HCT116 (cell line): ENCODE measurements around the gene PDCD5.

ENCODE experiments used
- CTCF ChIP-seq, 3 experiments: fragments of 200-600 bp in 1 of 3; sonication (generic) in 1 of 3; IDR thresholded peaks in 2 of 3; conservative IDR thresholded peaks in 1 of 3; 2 replicates each; pipeline ENCODE4 v1.5.1; 2012 to 2017; ENCODE audit warnings: low read depth in 2 of 3, low read length in 2 of 3, antibody characterized with exemption in 1 of 3, borderline replicate concordance in 1 of 3, control low read depth in 1 of 3, mild to moderate bottlenecking in 1 of 3, mixed read lengths in 1 of 3, mixed run types in 1 of 3, moderate library complexity in 1 of 3; ENCODE audit not compliant: insufficient read depth in 1 of 3
- EZH2 ChIP-seq: fragments of 200-600 bp; sonication (generic); IDR thresholded peaks from 2 replicates; pipeline ENCODE4 v1.6.1; 2017; ENCODE audit warnings: antibody characterized with exemption, mixed run types
- FOSL1 ChIP-seq: IDR thresholded peaks from 2 replicates; pipeline ENCODE4 v1.6.1; 2012; ENCODE audit warnings: low read depth
- RAD21 ChIP-seq: IDR thresholded peaks from 2 replicates; pipeline ENCODE4 v1.6.1; 2012; ENCODE audit warnings: low read depth, mild to moderate bottlenecking
- REST ChIP-seq: IDR thresholded peaks from 2 replicates; pipeline ENCODE4 v1.6.1; 2012; ENCODE audit warnings: low read depth
- ZFX ChIP-seq: fragments of 450-650 bp; IDR thresholded peaks from 2 replicates; pipeline ENCODE4 v1.6.1; 2017

- TF ChIP-seq CTCF (IDR thresholded peaks at IDR 0.05 in 2 of 3, conservative IDR thresholded peaks at IDR 0.05 in 1 of 3; ENCODE audit: borderline replicate concordance in 1 of 3, insufficient read depth in 1 of 3, low read depth in 2 of 3, low read length in 2 of 3) = no peak
- no peak for TF ChIP-seq ZFX
- no peak for TF ChIP-seq REST
- no peak for TF ChIP-seq EZH2
- TF ChIP-seq RAD21 = no peak
- no peak for TF ChIP-seq FOSL1
These were observed 38.2 kb downstream of the PDCD5 start for GRCh38 chr19:32619051-32619685.
